Suppressor macrophage (primary cell): ENCODE measurements around the gene SPACA6.
A peak's percentile ranks its signal among the peaks of the same experiment; 100 is the strongest.

Experiments used
- DNase-seq, 4 experiments: peaks; one replicate each; pipeline ENCODE4 v3.0.0-alpha.2; 2020 to 2022
- total RNA-seq, 17 experiments: gene quantifications; one replicate each; lab custom pipeline; 2026; ENCODE audit warnings: mixed read lengths in 6 of 17, inconsistent platforms in 3 of 17; lab: John Stamatoyannopoulos, UW

The SPACA6 gene, protein sequence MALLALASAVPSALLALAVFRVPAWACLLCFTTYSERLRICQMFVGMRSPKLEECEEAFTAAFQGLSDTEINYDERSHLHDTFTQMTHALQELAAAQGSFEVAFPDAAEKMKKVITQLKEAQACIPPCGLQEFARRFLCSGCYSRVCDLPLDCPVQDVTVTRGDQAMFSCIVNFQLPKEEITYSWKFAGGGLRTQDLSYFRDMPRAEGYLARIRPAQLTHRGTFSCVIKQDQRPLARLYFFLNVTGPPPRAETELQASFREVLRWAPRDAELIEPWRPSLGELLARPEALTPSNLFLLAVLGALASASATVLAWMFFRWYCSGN
- 0.54 to 11.0 (median 1.9) reads per million in 17 experiments for total RNA-seq

DNA sequence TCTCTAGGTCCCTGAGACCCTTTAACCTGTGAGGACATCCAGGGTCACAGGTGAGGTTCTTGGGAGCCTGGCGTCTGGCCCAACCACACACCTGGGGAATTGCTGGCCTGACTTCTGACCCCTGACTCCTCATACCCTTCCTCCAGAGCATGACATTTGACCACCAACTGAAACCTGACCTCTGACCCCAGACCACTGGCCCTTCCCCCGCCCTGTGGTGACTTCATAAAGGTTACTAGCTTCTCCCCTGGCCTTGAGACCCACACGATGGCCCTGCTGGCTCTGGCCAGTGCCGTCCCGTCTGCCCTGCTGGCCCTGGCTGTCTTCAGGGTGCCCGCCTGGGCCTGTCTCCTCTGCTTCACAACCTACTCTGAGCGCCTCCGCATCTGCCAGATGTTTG, at the start of gene SPACA6:
TSS of gene SPACA6 (plus strand) at position 71 of the 400 bp plus-strand sequence. CDS start at position 268, 197 bp downstream.
- no peak for DNase-seq

DNA sequence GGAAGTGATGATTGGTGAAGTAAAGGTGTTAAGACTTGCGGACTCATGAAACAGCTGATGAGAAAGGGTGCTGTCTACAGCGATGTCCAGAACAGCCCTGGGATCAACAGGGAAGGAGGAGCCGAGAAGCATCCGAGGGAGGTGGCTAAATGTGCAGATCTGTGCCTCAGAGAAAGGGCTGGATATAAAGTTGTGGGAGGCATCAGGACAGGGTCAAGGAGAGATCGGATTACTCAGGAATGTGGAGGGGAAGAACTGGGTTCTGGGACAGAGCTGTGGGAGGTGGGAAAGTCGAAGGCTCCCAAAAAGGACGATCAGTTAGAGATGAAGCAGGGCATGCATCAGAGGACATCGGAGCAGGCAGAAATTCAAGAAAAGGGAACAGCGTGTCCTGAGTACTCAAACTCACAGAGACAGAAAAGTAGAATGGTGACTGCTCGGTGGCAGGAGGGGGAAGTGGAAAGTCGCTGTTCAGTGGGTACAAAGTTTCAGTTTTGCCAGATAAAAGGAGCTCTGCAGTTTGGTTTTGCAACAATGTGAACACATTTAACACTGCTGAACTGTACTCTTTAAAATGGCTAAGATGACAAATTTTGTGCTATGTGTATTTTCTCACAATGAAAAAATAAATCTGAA, 48.4 kb upstream of the SPACA6 start:
- peak in 2 of 4 experiments; percentile 45 to 72 for DNase-seq

DNA sequence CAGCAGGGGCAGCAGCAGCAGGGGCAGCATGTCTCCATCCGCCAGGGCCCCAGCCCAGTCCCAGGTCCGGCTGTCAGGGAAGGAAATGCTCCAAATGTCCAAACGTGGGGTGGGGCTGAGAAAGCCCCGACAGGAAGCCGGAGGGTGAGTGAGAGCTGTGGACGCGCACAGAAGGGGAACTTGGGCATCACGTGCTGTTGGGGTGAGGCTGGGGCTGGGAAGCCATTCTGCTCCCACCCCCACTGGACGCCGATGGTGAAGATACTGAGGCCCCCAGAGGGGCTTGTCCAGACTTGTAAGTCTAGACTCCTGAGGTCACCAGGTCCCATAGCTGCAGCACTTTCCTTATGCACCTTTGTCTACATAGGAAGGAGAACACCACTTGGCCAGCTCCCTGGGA, 46.4 kb upstream of the SPACA6 start, which contains the start of gene SIGLEC14:
TSS of gene SIGLEC14 (minus strand) at position 96 of the 400 bp plus-strand sequence. CDS start at position 30, 66 bp downstream.
- DNase-seq, result peak; percentile 29 to 50 (median 38)

DNA sequence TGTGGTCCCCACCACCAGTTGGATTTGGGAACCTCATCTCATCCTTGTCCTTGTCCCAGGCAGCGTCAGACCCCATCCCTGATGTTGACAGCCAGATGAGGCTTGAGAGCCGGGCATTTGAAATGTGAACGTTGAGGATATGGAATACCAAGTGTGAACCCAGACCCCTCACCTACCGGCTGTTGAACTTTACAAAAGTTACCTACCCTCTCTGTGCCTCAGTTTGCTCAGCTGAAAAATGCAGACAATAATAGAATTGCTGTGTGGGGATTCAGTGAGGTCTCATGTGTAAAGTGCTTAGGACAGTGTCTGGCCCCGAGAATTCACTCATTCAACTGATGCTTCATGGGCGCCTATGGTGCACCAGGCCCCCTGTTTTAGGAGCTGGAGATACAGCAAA, 45.8 kb upstream of the SPACA6 start:
- peak in 1 of 4 experiments; percentile 0 for DNase-seq

DNA sequence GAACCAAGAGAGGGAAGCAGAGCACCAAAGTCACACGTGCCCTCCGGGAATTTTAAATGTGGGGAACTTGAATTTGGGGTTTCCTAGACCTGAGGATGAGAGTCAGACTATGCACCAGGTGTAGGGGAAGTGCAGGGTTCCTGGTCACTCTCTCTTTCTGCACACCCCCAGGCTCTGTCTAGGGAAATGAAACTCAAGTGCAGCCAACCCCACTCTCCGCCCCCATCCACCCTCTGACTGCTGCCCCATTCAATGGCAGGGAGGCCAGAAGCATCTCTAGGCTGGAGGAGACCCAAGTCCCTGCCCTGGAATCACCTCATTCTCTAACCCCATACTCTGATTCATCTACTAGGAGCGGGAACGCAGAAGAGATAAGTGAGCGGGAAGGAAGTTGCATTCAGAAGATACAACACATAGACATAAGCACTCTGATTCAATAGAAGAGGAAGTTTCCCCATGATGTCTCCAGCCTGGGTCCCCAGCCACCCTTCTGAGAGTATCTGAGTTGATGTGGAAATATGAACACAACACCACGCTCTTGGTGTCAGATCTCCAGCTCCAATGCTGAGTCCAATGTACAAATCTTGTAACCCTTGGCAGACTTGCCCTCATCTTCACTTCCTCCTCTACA, 41.8 kb upstream of the SPACA6 start:
- DNase-seq, result peak; percentile 89 to 95 (median 90)

DNA sequence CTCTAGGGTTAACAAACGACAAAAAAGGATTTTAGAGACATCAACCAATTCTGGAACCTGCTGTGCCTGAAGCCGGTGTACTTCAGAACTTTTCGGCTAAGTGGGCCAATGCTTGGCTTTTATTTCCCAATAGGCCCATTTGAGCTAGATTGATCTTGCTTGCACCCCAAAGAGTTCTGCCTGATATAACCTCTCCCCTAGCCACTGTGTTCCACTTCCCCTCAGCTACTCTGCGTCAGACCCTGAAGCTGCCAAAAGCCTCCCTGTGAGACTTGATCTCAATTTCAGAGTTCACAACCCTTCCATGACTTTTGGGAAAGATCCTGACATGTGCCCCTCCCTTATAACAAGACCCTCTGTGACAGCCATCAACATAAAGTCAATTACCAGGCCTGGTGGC, 40.9 kb upstream of the SPACA6 start:
- DNase-seq, result peak; percentile 44 to 65 (median 59)

DNA sequence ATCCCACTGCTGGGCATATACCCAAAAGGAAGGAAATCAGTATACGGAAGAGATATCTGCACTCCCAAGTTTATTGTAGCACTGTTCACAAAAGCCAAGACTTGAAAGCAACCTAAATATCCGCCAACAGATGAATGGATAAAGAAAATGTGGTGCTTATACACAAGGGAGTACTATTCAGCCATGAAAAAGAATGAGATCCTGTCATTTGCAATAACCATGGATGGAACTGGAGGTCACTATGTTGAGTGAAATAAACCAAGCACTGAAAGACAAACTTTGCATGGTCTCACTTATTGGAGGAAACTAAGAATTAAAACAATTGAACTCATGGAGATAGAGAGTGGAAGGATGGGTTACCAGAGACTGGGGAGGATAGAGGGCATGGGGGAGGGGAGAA, 40.0 kb upstream of the SPACA6 start:
- DNase-seq, result peak in 1 of 4 experiments; percentile 0

DNA sequence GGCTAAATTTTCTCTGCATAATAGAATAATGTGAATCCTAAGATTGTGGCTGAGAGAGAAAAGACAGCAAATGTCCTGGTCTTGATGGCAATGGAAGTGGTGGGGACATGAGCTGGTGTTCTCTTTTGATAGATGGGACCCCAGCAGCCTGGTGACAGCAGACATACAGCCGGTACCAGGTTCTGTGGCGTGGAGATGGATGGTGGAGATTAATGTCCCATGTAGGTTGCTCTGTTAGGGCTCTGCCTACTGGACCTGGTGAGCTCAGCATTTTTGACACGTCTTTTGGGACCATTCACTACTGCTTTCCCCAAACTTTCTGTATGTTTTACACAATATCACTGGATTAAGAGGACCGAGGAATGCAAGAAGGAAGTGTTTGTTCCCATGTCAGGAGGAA, 38.3 kb upstream of the SPACA6 start:
- peak in 1 of 4 experiments; percentile 1 for DNase-seq

DNA sequence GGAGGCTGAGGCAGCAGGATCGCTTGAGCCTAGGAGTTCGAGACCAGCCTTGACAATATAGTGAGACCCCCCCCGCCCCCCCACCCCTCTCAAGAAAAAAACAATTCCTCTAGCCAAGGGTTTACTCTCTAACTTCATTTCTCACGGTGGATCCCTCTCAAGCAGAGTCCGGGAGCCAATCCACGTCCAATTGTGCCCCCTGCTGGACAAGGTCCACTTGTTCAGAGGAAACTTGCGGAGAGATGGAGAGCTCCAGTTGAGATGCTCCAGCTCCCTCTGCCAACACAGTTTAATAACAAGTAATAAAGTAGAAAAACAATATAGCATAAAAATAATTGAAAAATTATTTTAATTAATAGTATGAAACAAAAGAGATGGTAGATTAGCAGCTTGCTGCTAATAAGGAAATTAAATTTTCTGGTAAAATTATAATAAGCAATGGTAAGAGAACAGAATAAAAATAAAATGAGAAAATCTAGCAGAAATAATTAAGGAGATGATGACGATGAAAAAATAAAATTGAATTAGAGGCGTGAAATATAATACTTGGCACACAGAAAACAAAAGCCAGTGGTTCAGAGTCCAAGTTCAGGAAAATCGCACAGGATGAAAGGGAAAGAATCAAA, 32.0 kb upstream of the SPACA6 start:
- DNase-seq, result peak; percentile 90 to 95 (median 94)

DNA sequence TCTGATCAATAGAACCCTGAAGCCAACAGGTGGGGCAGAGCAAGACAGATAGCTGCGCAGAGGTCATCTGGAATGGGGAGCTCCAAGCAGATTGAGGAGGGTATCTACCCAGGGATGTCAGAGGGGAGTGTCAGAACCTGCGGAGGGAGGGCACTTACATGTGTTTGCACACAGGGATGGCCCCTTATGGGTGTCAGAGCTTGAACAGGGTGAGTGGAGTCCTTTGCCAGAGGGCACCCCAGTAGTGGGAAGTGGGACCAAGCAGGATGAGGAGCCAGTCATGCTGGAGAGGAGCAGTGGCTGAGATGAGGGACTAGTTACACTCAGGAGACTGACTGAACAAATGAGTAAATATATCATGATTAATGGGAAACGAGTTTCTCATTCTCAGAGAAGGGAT, 29.5 kb upstream of the SPACA6 start:
- peak in 1 of 4 experiments; percentile 0 for DNase-seq

DNA sequence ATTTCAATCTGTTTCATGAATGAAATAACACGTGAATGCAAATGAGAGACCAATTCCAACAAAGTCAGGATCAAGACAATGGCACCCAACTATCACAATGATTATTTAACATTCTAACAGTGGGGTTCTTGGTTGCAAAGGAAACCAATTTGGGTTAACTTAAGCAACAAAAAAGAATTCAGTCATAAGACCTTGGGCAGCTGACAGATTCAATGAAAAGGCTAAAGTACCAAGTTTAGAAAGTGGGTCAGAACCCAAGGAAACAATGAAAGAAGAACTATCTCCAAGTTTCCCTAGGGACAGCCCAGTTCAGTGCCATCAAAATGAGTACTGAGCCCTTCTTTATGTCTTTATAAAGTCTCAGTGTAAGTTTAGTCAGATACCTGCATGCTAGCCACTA, 29.0 kb upstream of the SPACA6 start:
- peak in 1 of 4 experiments; percentile 0 for DNase-seq

DNA sequence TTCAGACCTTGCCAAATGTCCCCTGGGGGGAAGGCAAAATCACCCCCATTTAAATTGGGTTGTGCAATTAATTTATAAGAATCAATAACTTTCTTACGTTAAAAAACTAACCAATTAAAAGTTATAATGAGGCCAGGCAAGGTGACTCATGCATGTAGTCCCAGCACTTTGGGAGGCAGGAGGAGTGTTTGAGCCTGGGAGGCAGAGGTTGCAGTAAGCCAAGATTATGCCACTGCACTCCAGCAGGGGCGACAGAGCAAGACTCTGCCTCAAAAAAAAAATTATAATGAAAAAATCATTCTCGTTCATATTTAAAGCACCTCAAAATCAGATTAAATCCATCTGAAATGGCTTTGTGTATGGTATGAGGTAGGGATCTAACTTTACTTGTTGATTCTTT, 28.1 kb upstream of the SPACA6 start:
- peak in 1 of 4 experiments; percentile 0 for DNase-seq

DNA sequence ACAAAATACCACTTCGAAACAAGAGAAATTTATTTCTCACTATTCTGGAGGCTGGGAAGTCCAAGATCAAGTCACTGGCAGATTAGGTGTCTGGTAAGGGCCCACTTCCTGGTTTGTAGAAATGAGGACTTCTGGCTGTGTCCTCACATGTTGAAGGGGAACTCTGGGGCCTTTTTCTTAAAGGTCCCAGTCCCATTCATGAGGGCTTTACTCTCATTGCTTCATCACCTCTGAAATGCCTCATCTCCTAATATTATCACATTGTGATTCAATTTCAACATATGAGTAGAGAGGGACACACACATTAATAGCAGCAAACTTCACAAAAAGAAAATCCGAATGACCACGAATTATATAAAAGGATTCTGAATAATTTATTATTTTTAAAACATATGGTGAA, 24.9 kb upstream of the SPACA6 start:
- DNase-seq, result peak; percentile 55 to 82 (median 70)

DNA sequence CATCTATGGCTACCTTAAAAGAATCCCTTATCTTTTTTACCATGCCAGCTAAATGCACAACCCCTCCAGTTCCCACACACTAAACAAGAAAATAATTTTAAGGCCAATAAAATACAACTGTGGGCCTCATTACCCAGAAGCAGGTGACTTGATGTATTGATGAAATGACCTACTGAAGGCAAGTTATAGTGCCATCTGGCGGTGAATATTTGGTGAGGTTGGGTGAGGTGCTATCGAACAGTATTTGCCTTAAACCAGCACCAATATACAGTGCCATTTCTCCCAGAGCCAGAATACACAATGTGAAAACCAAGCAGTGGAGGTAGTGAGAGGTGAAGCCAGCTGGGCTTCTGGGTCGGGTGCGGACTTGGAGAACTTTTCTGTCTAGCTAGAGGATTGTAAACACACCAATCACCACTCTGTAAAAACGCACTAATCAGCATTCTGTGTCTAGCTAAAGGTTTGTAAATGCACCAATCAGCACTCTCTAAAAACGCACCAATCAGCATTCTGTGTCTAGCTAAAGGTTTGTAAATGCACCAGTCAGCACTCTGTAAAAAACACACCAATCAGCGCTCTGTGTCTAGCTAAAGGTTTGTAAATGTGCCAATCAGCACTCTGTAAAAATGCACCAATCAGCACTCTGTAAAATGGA, 17.1 kb upstream of the SPACA6 start:
- peak; percentile 56 to 64 (median 62) for DNase-seq

DNA sequence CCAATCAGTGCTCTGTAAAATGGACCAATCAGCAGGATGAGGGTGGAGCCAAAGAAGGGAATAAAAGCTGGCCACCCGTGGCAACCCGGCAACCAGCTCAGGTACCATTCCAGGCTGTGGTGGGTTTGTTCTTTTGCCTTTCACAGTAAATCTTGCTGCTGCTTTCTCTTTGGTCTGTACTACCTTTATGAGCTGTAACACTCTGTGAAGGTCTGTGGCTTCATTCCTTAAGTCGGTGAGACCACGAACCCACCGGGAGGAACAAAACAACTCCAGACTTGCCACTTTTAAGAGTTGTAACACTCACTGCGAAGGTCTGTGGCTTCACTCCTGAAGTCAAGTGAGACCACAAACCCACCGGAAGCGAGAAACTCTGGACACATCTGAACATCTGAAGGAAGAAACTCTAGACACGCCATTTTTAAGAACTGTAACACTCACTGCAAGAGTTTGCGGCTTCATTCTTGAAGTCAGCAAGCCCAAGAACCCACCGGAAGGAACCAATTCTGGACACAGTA, 16.5 kb upstream of the SPACA6 start:
- no peak for DNase-seq

DNA sequence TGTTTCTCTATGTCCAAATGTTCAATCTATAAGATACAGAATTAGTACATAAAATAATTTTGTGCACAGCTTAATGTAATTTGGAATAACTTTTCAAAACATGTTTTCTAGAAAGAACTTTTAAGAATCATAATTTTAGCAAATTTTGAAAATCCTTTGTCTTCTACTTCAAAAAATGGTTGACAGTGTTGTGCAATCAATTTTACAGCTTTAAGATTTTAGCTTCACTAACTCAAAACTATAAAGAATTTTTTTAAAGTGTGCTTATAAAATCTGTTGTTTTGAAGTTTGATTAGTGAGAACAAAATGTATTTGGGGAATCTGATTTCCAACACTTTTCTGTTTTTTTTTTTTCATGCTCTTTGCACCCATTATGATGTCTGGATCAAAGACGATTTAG, 12.7 kb upstream of the SPACA6 start:
- DNase-seq, result no peak

DNA sequence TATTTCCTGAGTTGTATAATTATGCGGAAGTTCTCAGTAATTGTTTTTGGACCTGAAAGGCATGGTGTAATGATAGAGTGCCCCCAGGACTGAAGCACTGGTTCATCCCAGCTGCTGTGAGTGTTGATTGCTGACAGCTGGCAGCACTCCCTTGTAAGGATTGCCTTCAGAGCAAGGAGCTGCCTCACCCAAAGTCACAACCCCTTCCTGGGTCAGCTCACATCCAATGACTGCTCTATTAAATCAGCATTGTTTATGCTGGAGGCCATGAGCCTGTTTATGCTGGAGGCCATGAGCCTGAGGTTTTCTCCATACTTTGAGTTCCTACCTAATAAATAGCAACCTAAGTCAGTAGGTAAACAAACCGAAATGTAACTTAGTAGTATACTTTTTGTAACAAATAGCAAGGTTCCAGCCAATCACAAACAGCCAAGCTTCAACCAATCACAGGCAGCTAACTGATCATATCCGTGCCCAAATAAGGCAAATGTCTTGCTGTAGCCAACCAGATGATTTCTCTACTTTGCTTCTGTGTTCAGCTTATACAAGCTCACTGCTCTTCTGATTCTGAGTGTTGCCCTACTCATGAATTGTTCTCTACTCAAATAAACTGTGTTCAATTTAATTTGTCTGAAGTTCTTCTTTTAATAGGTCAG, 11.7 kb upstream of the SPACA6 start:
- DNase-seq, result no peak

DNA sequence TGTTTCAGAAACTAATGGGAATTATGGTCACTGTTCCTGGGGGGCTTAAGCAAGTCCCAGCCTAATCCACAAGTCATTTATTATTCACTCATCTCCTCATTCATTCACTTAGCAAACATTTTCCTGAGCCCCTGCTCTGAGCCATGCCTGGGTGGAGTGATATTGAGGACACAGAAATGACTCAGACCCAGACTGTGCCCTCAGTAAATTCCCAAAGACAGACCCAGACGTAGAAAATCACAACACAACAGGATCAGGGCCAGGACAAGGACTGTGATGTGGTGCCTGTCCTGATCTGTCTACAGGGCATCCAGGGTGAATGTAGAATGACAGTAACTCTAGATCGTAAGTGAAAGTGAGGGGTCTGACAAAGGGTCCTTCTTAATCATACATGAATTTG, 7.0 kb upstream of the SPACA6 start:
- no peak for DNase-seq

DNA sequence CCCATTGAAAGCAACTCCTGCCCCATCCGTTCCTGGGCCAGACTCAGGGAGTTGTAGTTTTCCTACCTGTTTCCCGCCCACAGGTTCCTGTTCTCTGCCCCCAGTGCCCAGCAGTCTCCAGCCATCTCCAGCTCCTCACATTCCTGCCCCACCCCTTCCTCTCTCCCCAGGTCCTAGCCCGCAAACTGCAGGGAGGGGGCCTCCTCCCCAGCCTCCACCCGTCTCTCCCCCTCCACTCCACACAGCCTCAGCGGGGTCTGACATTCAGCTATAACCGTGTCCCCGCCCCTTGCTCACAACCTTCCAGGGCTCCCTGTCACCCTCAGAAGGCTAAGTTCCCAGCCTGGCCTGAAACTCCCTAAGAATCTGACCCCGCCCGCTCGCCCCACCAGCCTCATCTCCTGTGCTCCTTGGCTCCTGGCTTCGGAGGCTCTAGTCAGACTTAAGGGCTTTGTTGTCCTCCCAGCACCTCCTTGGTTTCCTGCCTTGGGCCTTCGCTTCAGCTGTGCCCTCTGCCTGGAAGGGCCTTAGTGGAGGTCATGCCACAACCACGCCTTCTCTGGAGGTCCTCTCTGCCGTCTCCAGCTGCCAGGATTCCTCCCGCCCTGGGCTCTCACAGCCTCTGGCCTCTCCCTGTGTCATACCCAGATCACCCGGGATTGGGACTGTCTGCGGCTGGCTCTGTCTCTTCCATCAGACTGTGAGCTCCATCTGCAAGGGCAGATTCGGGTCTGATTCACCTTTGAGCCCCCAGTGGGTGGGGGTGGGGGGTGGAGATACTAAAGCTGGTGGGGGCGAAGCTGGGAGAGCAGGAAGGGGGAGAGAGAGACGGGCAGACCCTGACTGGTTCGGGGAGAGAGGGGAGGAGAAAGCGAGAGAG, 5.1 kb upstream of the SPACA6 start:
- DNase-seq, result peak in 1 of 4 experiments; percentile 18
